Right lobe of liver (tissue), 6 donors: ENCODE data around the gene TK2. TPM values are rescaled to one million over a fixed set of nuclear protein-coding genes. Genes with fewer than 3 reads are reported as not detected.

Experiments
- ATAC-seq, 4 donors: fragments of 200-7000 bp; cut with Tn5 transposase; one replicate each; pipeline ENCODE4 v1.9.1; 2020; ENCODE audit warnings: mild to moderate bottlenecking in 4 of 4, moderate library complexity in 4 of 4
- DNase-seq, 3 donors: peaks; one replicate each; pipeline ENCODE4 v3.0.0-alpha.2; 2020
- H3K27ac ChIP-seq, 3 donors: fragments of 200-600 bp; one replicate each; pipeline ENCODE4 v1.8.0; 2022
- H3K27me3 ChIP-seq, 2 donors: fragments of 200-600 bp; one replicate each; pipeline ENCODE4 v1.8.0; 2022
- H3K36me3 ChIP-seq, 4 donors: fragments of 200-600 bp; sonication (generic) in 1 of 4; one replicate each; pipeline versions ENCODE4 v1.5.1 to v1.8.0; 2017 to 2022; ENCODE audit warnings: control low read depth in 1 of 4
- H3K4me1 ChIP-seq, 4 donors: fragments of 200-600 bp; sonication (generic) in 1 of 4; one replicate each; pipeline versions ENCODE4 v1.5.1 to v1.8.0; 2017 to 2022; ENCODE audit warnings: control low read depth in 1 of 4
- H3K4me3 ChIP-seq, 3 donors: fragments of 200-600 bp; one replicate each; pipeline ENCODE4 v1.8.0; 2022
- H3K9me3 ChIP-seq, 4 donors: fragments of 200-600 bp; sonication (generic) in 1 of 4; one replicate each; pipeline versions ENCODE4 v1.5.1 to v1.8.0; 2017 to 2022; ENCODE audit warnings: control low read depth in 1 of 4
- CTCF ChIP-seq, 4 donors: fragments of 200-600 bp in 3 of 4; fragments of 450-650 bp in 1 of 4; IDR thresholded peaks; one replicate each; pipeline versions ENCODE4 v1.5.1 to v1.8.0; 2016 to 2022; ENCODE audit warnings: antibody characterized with exemption in 4 of 4, mild to moderate bottlenecking in 2 of 4
- POLR2A ChIP-seq: fragments of 450-650 bp; IDR thresholded peaks from one replicate; pipeline ENCODE4 v1.6.1; 2017; ENCODE audit warnings: antibody characterized with exemption, mild to moderate bottlenecking
- WGBS: methylation state at CpG from one replicate; pipeline ENCODE4 v1.1.6; 2018; ENCODE audit warnings: low coverage, low lambda C conversion rate; ENCODE audit not compliant: insufficient coverage; ENCODE audit errors: missing lambda C conversion rate; 5-methylcytosine and 5-hydroxymethylcytosine counted together
- intact Hi-C, 2 donors: fragments of 100-400 bp; cut with DNase I; formaldehyde crosslinking; loops; one replicate each; pipeline versions ENCODE4 v1.11.2 to v1.14.1; 2022
- total RNA-seq, 6 experiments: library from RNA; depleted of rRNA in 2 of 6; stranded (reverse); fragments of >200 nt in 2 of 6; fragmentation: NEBNext Ultra II Directional in 3 of 6; extraction: Animal tissue kit (Norgen Biotek cat#: 25700) in 3 of 6; gene quantifications; one replicate each; pipeline versions ENCODE4 v1.1.0 to v1.2.4, GENCODE V29; 2016 to 2023
- donor health status: DM: no; HTN: yes; CAD: no.
- donor health status: DM: no; HTN: no; CAD: no.
- donor health status: DM: no; HTN: no; CAD: no.
- donor health status: DM: no; HTN: yes; CAD: no.
- donor health status: DM: no; HTN: yes; CAD: no.

Gene TK2
- total RNA-seq, 6 experiments from 2014 or later: 25.8 to 41.7 (median 33.6) TPM

- Histone ChIP-seq H3K4me3 (no peak overlapping the region), H3K27me3 (no peaks in the 10 kb centered on the region), H3K9me3 (no peaks in the 10 kb centered on the region), H3K4me1 (no peaks in the 10 kb centered on the region), H3K27ac (no peak overlapping the region), H3K36me3 (no peaks in the 10 kb centered on the region)
- WGBS: 53% methylated on average over 6 of the region's 7 CpGs
- no peak for TF ChIP-seq CTCF (IDR thresholded peaks at IDR 0.05)
- no peak for TF ChIP-seq POLR2A
- intact Hi-C loops: no loop called here
- DNase-seq: no peak
- peak in 2 of 4 donors; percentile 21 to 58 for ATAC-seq
Measured at GRCh38 chr16:66594739-66595138, 44.8 kb upstream of the TK2 start.

GRCh38 chr16:66592814-66593213 lies 42.9 kb upstream of the TK2 start:
- Histone ChIP-seq H3K4me1 (no peaks in the 10 kb centered on the region), H3K27me3 (no peaks in the 10 kb centered on the region), H3K9me3 (no peaks in the 10 kb centered on the region), H3K27ac (no peak overlapping the region), H3K4me3 (no peak overlapping the region), H3K36me3 (no peaks in the 10 kb centered on the region)
- no peak for DNase-seq
- no peak for TF ChIP-seq CTCF (IDR thresholded peaks at IDR 0.05)
- no peak for TF ChIP-seq POLR2A
- intact Hi-C loops: no loop called here
- WGBS: no CpG with 5 or more reads among the region's 3 CpGs
- ATAC-seq: no peak

- intact Hi-C loops: no loop called here
- no peaks in the 10 kb centered on the region for H3K36me3 ChIP-seq
- ATAC-seq: no peak
- WGBS: 84% methylated on average over 3 of the region's 3 CpGs
- H3K27me3 ChIP-seq: no peaks in the 10 kb centered on the region
- DNase-seq: no peak
- TF ChIP-seq POLR2A: no peak
- no peak for TF ChIP-seq CTCF (IDR thresholded peaks at IDR 0.05)
- no peak overlapping the region for H3K27ac ChIP-seq
- H3K9me3 ChIP-seq: no peaks in the 10 kb centered on the region
- H3K4me3 ChIP-seq: no peak overlapping the region
- no peaks in the 10 kb centered on the region for H3K4me1 ChIP-seq
Measured at GRCh38 chr16:66592241-66592640, 42.3 kb upstream of the TK2 start.

GRCh38 chr16:66591018-66591417 lies 41.1 kb upstream of the TK2 start:
- Histone ChIP-seq H3K36me3 (no peaks in the 10 kb centered on the region), H3K4me3 (no peak overlapping the region), H3K4me1 (no peaks in the 10 kb centered on the region), H3K27ac (no peak overlapping the region), H3K27me3 (no peaks in the 10 kb centered on the region), H3K9me3 (no peaks in the 10 kb centered on the region)
- no peak for ATAC-seq
- DNase-seq: no peak
- no CpG with 5 or more reads among the region's 4 CpGs for WGBS
- no peak for TF ChIP-seq CTCF (IDR thresholded peaks at IDR 0.05)
- intact Hi-C loops: no loop called here

- H3K4me1 ChIP-seq: no peaks in the 10 kb centered on the region
- H3K36me3 ChIP-seq: no peaks in the 10 kb centered on the region
- H3K9me3 ChIP-seq: no peaks in the 10 kb centered on the region
- WGBS: 64% methylated on average over 8 of the region's 8 CpGs
- DNase-seq (no peak), ATAC-seq (peak in 1 of 4 donors; percentile 25)
- no peak overlapping the region for H3K27ac ChIP-seq
- TF ChIP-seq CTCF (IDR thresholded peaks at IDR 0.05): no peak
- TF ChIP-seq POLR2A: no peak
- no peaks in the 10 kb centered on the region for H3K27me3 ChIP-seq
- no peak overlapping the region for H3K4me3 ChIP-seq
- intact Hi-C loops: no loop called here
Measured at GRCh38 chr16:66590322-66590721, 40.4 kb upstream of the TK2 start.
